Measurements from ENCODE around the gene CHN1. TPM values are rescaled to one million over a fixed set of nuclear protein-coding genes. Genes with fewer than 3 reads are reported as not detected.

The CHN1 gene
- total RNA-seq, 1 donor from 2014 or later = 30.6 TPM

GRCh38 chr2:175022923-175023322 lies 17.7 kb upstream of the CHN1 start:
- Histone ChIP-seq H3K36me3 (no peaks in the 10 kb centered on the region), H3K27ac (no peak overlapping the region), H3K4me3 (no peak overlapping the region), H3K9me3 (no peaks in the 10 kb centered on the region), H3K27me3 (no peaks in the 10 kb centered on the region), H3K4me1 (no peaks in the 10 kb centered on the region)
- no peak for TF ChIP-seq CTCF (IDR thresholded peaks at IDR 0.05)
- intact Hi-C loops (cut with DNase I) = no loop called here
- no peak for DNase-seq
- no peak for ATAC-seq

GRCh38 chr2:175019566-175020327 lies 14.6 kb upstream of the CHN1 start:
- H3K4me3 ChIP-seq = no peak overlapping the region

GRCh38 chr2:175017618-175018414 lies 12.6 kb upstream of the CHN1 start:
- Histone ChIP-seq H3K4me3 (no peak overlapping the region), H3K27me3 (no peaks in the 10 kb centered on the region), H3K36me3 (no peaks in the 10 kb centered on the region), H3K27ac (no peak overlapping the region), H3K9me3 (no peaks in the 10 kb centered on the region), H3K4me1 (no peaks in the 10 kb centered on the region)
- TF ChIP-seq CTCF (IDR thresholded peaks at IDR 0.05) = no peak
- ATAC-seq (no peak), DNase-seq (no peak)
- intact Hi-C loops (cut with DNase I) = no loop called here

More at GRCh38 chr2:175019566-175020327, 14.6 kb upstream of the CHN1 start:
- no peaks in the 10 kb centered on the region for H3K4me1 ChIP-seq
- H3K36me3 ChIP-seq = no peaks in the 10 kb centered on the region
- DNase-seq (no peak), ATAC-seq (no peak)
- no peaks in the 10 kb centered on the region for H3K27me3 ChIP-seq
- H3K9me3 ChIP-seq = no peaks in the 10 kb centered on the region
- no peak for TF ChIP-seq CTCF (IDR thresholded peaks at IDR 0.05)
- no peak overlapping the region for H3K27ac ChIP-seq
- intact Hi-C loops (cut with DNase I) = no loop called here

- ATAC-seq (no peak), DNase-seq (no peak)
- H3K27ac ChIP-seq = peak overlapping the region; percentile 13
- intact Hi-C loops (cut with DNase I) = no loop called here
- no peaks in the 10 kb centered on the region for H3K9me3 ChIP-seq
- no peaks in the 10 kb centered on the region for H3K4me1 ChIP-seq
- no peak overlapping the region for H3K4me3 ChIP-seq
- H3K27me3 ChIP-seq = no peaks in the 10 kb centered on the region
- no peaks in the 10 kb centered on the region for H3K36me3 ChIP-seq
- TF ChIP-seq CTCF (IDR thresholded peaks at IDR 0.05) = no peak
Observed at GRCh38 chr2:175015340-175015739, 10.2 kb upstream of the CHN1 start.

GRCh38 chr2:175012516-175012915 lies 7.3 kb upstream of the CHN1 start:
- no peak for DNase-seq
- H3K4me3 ChIP-seq = no peak overlapping the region
- H3K27me3 ChIP-seq = peaks cover 9% of the 10 kb centered on the region
- no peak overlapping the region for H3K27ac ChIP-seq
- H3K4me1 ChIP-seq = no peaks in the 10 kb centered on the region
- H3K9me3 ChIP-seq = no peaks in the 10 kb centered on the region
- ATAC-seq = no peak
- intact Hi-C loops (cut with DNase I) = no loop called here
- no peak for TF ChIP-seq CTCF (IDR thresholded peaks at IDR 0.05)
- H3K36me3 ChIP-seq = no peaks in the 10 kb centered on the region
